Hepatocyte (in vitro differentiated cells): ENCODE data around the gene MYO1F.

Experiments used
- CTCF ChIP-seq: fragments of 200-600 bp; sonication (generic); IDR thresholded peaks from 2 replicates; pipeline ENCODE4 v1.5.1; 2016; ENCODE audit warnings: antibody characterized with exemption, mild to moderate bottlenecking; ENCODE audit not compliant: poor library complexity
- EZH2phosphoT487 ChIP-seq: fragments of 200-600 bp; sonication (generic); IDR thresholded peaks from one replicate; pipeline ENCODE4 v1.6.1; 2018; ENCODE audit warnings: antibody characterized with exemption, mild to moderate bottlenecking, low read depth, moderate library complexity; ENCODE audit not compliant: unreplicated experiment, severe bottlenecking

- TF ChIP-seq CTCF = no peak
- TF ChIP-seq EZH2phosphoT487 = no peak
Measured at GRCh38 chr19:8605514-8605913, 28.3 kb upstream of the MYO1F start.
